HG03064 (cell line): ENCODE measurements around the gene KLHL22.
"Not testable (repeated sequence)": the region's sequence is repeated elsewhere in the genome, so short reads cannot be mapped to it uniquely, and the experiment has no call there.

ENCODE experiments used
- ATAC-seq: cut with Tn5 transposase; IDR thresholded peaks from one replicate; pipeline ENCODE4 v1.9.1; 2021; ENCODE audit warnings: low read depth; ENCODE audit not compliant: unreplicated experiment

KLHL22 gene

GRCh38 chr22:20494978-20495860 lies at the start of gene KLHL22:
KLHL22 (minus strand) TSS chr22:20495795; CDS start chr22:20489211, 6,584 bp downstream.
- peak; percentile 35 for ATAC-seq

GRCh38 chr22:20545318-20545634 lies 49.7 kb upstream of the KLHL22 start:
- ATAC-seq: not testable (repeated sequence)

- ATAC-seq: no peak
These were observed 47.1 kb upstream of the KLHL22 start for GRCh38 chr22:20542736-20543135.

GRCh38 chr22:20542055-20542454 lies 46.5 kb upstream of the KLHL22 start:
- no peak for ATAC-seq

- ATAC-seq: not testable (repeated sequence)
These were observed 43.3 kb upstream of the KLHL22 start for GRCh38 chr22:20538875-20539274.

- ATAC-seq: no peak
These were observed 42.4 kb upstream of the KLHL22 start for GRCh38 chr22:20537983-20538382.

GRCh38 chr22:20537325-20537756 lies 41.7 kb upstream of the KLHL22 start:
- ATAC-seq: no peak

- no peak for ATAC-seq
These were observed 41.2 kb upstream of the KLHL22 start for GRCh38 chr22:20536590-20537324.

- ATAC-seq: no peak
These were observed 38.3 kb upstream of the KLHL22 start for GRCh38 chr22:20533879-20534265.

- no peak for ATAC-seq
These were observed 37.7 kb upstream of the KLHL22 start for GRCh38 chr22:20533095-20533878.

- ATAC-seq: no peak
These were observed 36.8 kb upstream of the KLHL22 start for GRCh38 chr22:20532256-20532993.

- ATAC-seq: no peak
These were observed 36.0 kb upstream of the KLHL22 start for GRCh38 chr22:20531404-20532201.

- ATAC-seq: no peak
These were observed 35.5 kb upstream of the KLHL22 start for GRCh38 chr22:20531154-20531403.

- no peak for ATAC-seq
These were observed 35.0 kb upstream of the KLHL22 start for GRCh38 chr22:20530368-20531153.

GRCh38 chr22:20528405-20528978 lies 32.9 kb upstream of the KLHL22 start:
- no peak for ATAC-seq

GRCh38 chr22:20526628-20527355 lies 31.2 kb upstream of the KLHL22 start:
- ATAC-seq: no peak

GRCh38 chr22:20526305-20526627 lies 30.7 kb upstream of the KLHL22 start:
- no peak for ATAC-seq

GRCh38 chr22:20525048-20525447 lies 29.5 kb upstream of the KLHL22 start:
- ATAC-seq: no peak
